SK-N-MC (cell line): ENCODE results near the gene VSIG2.

Source experiments
- DNase-seq: peaks from one replicate; pipeline ENCODE4 v3.0.0-alpha.2; 2011; ENCODE audit warnings: low read depth, low spot score
- H3K27ac ChIP-seq: fragments of 200-600 bp; sonication (generic); 2 replicates; pipeline ENCODE4 v1.5.1; 2016; ENCODE audit warnings: mixed run types
- H3K36me3 ChIP-seq: fragments of 200-600 bp; sonication (generic); 2 replicates; pipeline ENCODE4 v1.6.1; 2017; ENCODE audit warnings: antibody characterized with exemption, low read length, mixed read lengths; ENCODE audit not compliant: insufficient read depth
- H3K4me3 ChIP-seq: fragments of 200-600 bp; sonication (generic); 2 replicates; pipeline ENCODE4 v1.5.1; 2016
- H3K9ac ChIP-seq: fragments of 200-600 bp; sonication (generic); 2 replicates; pipeline ENCODE4 v1.8.0; 2017; ENCODE audit warnings: mixed run types, mixed read lengths; ENCODE audit not compliant: insufficient read length
- H3K9me3 ChIP-seq: fragments of 200-600 bp; sonication (generic); 2 replicates; pipeline ENCODE4 v1.6.1; 2017; ENCODE audit warnings: low read depth, mild to moderate bottlenecking, antibody characterized with exemption, low read length, moderate library complexity, mixed read lengths
- EZH2 ChIP-seq: fragments of 200-600 bp; sonication (generic); IDR thresholded peaks from one replicate; pipeline ENCODE4 v1.6.1; 2017; ENCODE audit warnings: antibody characterized with exemption
- FOXP2 ChIP-seq: optimal IDR thresholded peaks from 2 replicates; pipeline ENCODE3; 2011; ENCODE audit warnings: mild to moderate bottlenecking, moderate library complexity; ENCODE audit not compliant: insufficient read depth; ENCODE audit errors: extremely low read length, control extremely low read depth
- POLR2AphosphoS5 ChIP-seq: IDR thresholded peaks from 2 replicates; pipeline ENCODE4 v1.6.1; 2012; ENCODE audit warnings: mild to moderate bottlenecking, low read depth, low read length, borderline replicate concordance

The VSIG2 gene

GRCh38 chr11:124747406-124748099 lies 4.5 kb downstream of the VSIG2 start:
- Histone ChIP-seq H3K9ac (no peak overlapping the region), H3K4me3 (no peak overlapping the region), H3K36me3 (no peaks in the 10 kb centered on the region), H3K9me3 (no peaks in the 10 kb centered on the region), H3K27ac (no peak overlapping the region)
- DNase-seq = no peak
- TF ChIP-seq EZH2 (no peak), POLR2AphosphoS5 (no peak), FOXP2 (no peak)

- H3K9ac ChIP-seq = no peak overlapping the region
- peak overlapping the region; percentile 75 for H3K4me3 ChIP-seq
- no peaks in the 10 kb centered on the region for H3K9me3 ChIP-seq
- H3K27ac ChIP-seq = no peak overlapping the region
- TF ChIP-seq FOXP2 (no peak), EZH2 (no peak), POLR2AphosphoS5 (no peak; the same call in 1 of the 2 replicates)
- no peaks in the 10 kb centered on the region for H3K36me3 ChIP-seq
- no peak for DNase-seq
Measured at GRCh38 chr11:124746621-124747243, 5.3 kb downstream of the VSIG2 start.

GRCh38 chr11:124745835-124746620 lies 6.0 kb downstream of the VSIG2 start:
- H3K9ac ChIP-seq = no peak overlapping the region
- no peak overlapping the region for H3K27ac ChIP-seq
- H3K36me3 ChIP-seq = no peaks in the 10 kb centered on the region
- TF ChIP-seq POLR2AphosphoS5 (no peak), EZH2 (no peak), FOXP2 (no peak)
- no peak for DNase-seq
- H3K9me3 ChIP-seq = no peaks in the 10 kb centered on the region
- peak overlapping the region; percentile 75 for H3K4me3 ChIP-seq

GRCh38 chr11:124745270-124745834 lies 6.7 kb downstream of the VSIG2 start:
- Histone ChIP-seq H3K27ac (no peak overlapping the region), H3K9ac (no peak overlapping the region), H3K4me3 (no peak overlapping the region), H3K36me3 (no peaks in the 10 kb centered on the region), H3K9me3 (no peaks in the 10 kb centered on the region)
- DNase-seq = no peak
- TF ChIP-seq POLR2AphosphoS5 (no peak), FOXP2 (no peak), EZH2 (no peak)

- no peak overlapping the region for H3K9ac ChIP-seq
Measured at GRCh38 chr11:124743050-124743449, 9.0 kb downstream of the VSIG2 start.

GRCh38 chr11:124742555-124742954 lies 9.5 kb downstream of the VSIG2 start:
- DNase-seq = no peak
- Histone ChIP-seq H3K9me3 (no peaks in the 10 kb centered on the region), H3K9ac (no peak overlapping the region), H3K36me3 (no peaks in the 10 kb centered on the region), H3K4me3 (no peak overlapping the region), H3K27ac (no peak overlapping the region)
- TF ChIP-seq FOXP2 = no peak
- TF ChIP-seq EZH2 = no peak
- TF ChIP-seq POLR2AphosphoS5 = no peak

More at GRCh38 chr11:124743050-124743449, 9.0 kb downstream of the VSIG2 start:
- H3K36me3 ChIP-seq = no peaks in the 10 kb centered on the region
- H3K9me3 ChIP-seq = no peaks in the 10 kb centered on the region
- TF ChIP-seq FOXP2 = no peak
- TF ChIP-seq EZH2 = no peak
- TF ChIP-seq POLR2AphosphoS5 = no peak
- H3K27ac ChIP-seq = no peak overlapping the region
- H3K4me3 ChIP-seq = no peak overlapping the region
- DNase-seq = no peak

GRCh38 chr11:124740277-124740882 lies 11.7 kb downstream of the VSIG2 start:
- Histone ChIP-seq H3K9me3 (no peaks in the 10 kb centered on the region), H3K4me3 (peak overlapping the region; percentile 79), H3K36me3 (no peaks in the 10 kb centered on the region), H3K9ac (peak overlapping the region; percentile 14), H3K27ac (no peak overlapping the region)
- no peak for TF ChIP-seq POLR2AphosphoS5
- TF ChIP-seq EZH2 = no peak
- no peak for TF ChIP-seq FOXP2
- DNase-seq = no peak

GRCh38 chr11:124739479-124740276 lies 12.4 kb downstream of the VSIG2 start, which contains the start of gene NRGN:
TSS of gene NRGN (plus strand) at chr11:124739942. CDS start at chr11:124740085, 143 bp downstream.
- TF ChIP-seq EZH2 = no peak
- TF ChIP-seq POLR2AphosphoS5 = peak; percentile 12; the same call in 1 of the 2 replicates
- peak; percentile 57 for TF ChIP-seq FOXP2
- Histone ChIP-seq H3K9ac (peak within 1 kb of the TSS; percentile 14), H3K36me3 (no peaks in the 10 kb centered on the region), H3K27ac (no peak within 1 kb of the TSS), H3K4me3 (peak within 1 kb of the TSS; percentile 79), H3K9me3 (no peaks in the 10 kb centered on the region)
- DNase-seq = no peak
